NOMO-1 treated with DMSO at 0.1 percent for 48 hours (cell line): Measurements from ENCODE around the gene COL7A1.
"Not testable (repeated sequence)": the region's sequence is repeated elsewhere in the genome, so short reads cannot be mapped to it uniquely, and the experiment has no call there.

ENCODE experiments used
- DNase-seq: peaks from one replicate; lab custom pipeline; 2025; ENCODE audit not compliant: unreplicated experiment; lab: John Stamatoyannopoulos, UW

The COL7A1 gene

DNA sequence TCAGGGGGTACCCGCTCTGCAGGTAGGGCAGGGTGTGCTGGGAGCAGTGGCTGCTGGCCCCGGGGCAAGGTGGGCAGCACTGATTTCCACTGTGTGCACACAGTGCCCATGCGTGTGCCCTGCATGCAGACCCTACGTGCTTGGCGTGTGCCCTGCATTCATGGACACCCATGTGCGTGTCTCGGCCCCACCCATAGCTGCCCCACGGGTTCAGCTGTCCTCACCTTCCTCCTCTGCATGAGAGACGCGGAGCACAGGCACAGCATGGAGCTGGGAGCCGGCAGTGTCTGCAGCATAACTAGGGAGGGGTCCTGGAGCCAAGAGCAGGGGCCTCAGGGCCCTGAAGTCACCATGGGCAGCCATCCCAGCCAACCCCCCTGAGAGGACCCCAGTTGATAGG lies 29.9 kb downstream of the COL7A1 start:
- DNase-seq: no peak

DNA sequence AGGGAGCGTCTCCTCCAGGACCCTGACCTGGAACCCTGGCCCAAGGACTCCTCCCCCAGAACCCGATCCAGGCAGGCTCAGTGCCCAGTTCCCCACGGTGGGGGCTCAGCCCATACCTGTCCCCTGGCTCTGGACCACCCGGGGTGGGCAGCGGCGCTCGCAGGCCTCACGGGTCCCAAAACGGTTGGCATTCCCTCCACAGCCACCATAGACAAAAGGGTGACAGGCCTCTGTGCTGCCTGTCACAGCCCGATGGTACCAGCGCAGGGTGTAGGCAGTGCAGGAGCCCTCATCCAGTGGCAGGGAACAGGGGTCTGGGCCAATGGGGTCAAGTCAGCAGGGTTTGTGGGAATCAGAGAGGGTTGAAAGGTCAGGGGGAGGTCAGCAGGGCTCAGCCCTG lies 30.5 kb downstream of the COL7A1 start:
- DNase-seq: no peak

DNA sequence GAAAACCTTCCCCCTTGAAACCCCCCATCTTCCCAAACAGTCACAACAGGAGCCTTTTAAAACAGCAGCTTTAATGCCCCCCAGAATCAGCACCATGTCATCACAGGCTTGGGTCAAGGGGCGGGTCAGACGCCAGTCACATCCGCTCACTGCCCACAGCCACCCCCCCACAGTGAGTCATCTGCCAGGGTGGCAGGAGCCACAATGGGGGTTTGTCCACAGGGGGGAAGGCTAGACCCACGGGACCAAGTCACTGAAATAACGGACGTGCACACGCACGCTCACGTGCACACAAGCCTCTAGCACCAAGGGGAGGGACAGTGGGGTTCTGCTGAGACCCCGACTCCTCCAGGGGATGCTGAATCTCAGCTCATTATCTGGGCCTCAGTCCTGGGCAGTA lies 31.1 kb downstream of the COL7A1 start:
- DNase-seq: peak; percentile 73

DNA sequence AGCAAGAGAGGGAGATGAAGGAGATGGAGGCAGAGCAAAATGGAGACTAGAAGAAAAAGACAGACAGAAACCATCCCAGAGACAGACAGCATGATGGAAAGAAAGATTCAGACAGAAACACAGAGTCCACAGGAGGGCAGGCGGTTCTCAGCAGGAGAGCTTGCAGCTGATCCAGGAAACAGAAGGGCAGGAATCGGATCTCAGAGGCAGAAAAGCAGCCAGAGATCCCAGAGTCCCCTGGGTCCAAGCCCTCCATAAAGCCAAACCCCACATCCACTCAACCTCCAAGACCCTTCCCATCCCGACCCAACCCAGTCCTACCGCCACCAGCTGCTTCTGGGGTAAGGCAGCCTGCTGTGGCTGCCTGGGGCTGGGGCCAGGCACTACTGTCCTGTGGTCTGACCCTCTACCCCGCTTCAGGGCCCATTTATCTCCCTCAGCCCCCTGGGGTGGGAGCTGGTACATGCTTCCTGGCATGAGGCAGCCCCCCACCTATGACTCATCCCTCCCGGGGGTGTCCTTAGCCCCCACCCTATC lies 31.7 kb downstream of the COL7A1 start, which contains the start of gene UCN2:
Gene UCN2 (minus strand): TSS at position 400 of the 537 bp plus-strand sequence. CDS start 657 bp downstream, outside the sequence.
- no peak for DNase-seq

DNA sequence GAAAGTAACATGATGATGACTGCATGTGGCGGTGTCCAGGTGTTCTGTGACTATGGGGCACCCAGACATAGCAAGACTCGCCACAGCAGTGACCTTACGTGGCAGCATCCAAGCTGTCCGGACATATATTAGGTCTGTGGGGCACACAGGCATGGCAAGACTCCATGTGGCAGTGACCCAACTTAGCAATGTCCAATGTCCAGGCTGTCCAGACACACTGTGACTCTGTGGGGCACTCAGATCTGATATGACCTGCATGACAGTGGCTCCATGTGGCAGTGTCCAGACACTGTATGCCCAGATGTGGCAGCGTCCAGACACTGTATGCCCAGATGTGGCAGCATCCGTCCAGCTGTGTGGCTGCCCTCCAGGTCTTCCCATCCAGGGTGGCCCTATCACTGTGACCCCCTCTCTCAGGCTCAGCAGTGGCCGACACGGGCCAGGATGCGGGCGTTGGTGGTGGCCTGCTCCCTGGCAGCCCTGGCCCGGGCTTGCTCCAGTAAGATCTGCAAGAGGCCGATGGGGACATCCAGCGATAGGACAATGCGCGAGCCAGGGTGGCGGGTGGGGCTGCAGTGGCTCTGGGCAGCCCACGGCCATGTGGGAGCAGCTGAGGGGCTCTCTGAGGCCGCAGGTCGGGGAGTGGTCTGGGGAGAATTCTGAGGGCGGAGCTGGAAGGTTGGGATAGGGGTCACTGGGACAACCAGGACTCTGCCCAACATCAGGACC lies 32.6 kb downstream of the COL7A1 start:
- DNase-seq: no peak

DNA sequence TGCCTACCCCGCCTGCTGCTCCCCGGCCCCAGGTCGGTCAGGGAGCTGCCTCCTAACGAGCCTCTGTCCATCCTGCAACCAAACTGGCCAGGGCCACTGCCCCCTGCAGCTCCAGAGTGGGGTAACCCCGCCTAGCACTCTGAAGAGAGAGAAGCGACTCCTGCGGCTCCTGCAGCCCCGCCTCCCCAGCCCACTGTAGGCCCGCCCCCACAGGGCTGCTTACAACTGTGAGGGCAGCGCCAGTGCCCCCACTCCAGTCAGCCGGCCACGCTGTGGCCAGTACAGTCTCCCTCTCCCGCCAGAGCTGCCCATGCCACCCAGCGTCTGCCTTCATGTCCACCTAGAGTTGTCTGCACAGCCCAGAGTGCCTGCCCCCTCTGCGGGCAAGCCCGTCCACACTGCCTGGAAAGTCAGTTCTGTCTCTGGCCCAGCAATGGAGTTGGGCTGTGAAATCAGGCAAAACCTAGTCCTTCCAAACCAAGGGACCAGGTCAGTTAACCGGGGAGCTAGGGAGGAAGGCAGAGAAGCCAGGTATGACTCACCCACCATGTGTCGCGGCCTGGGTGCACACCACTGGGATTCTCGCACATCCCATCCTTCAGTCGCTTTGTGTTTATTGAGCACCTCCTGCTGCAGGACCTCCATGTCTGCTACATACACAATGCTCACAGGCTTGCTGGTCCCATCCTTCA lies 33.9 kb downstream of the COL7A1 start:
- peak; percentile 62 for DNase-seq

DNA sequence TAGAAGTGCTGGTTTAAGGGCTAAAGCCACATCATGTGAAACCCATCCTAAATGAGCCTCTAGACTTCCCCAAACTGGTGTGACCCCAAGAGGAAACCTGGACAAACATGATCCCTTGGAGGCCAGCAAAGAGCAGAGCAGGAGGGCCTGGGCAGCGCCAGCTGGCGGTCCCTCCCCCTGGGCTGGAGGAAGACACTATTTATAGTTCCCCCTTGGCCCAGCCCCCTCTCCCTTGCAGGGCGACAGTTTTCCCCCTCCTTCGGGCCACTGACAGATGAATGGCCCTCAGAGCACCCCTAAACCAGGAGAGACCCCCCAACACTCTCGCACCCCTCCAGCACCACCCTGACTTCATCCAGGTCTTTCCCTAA lies 34.5 kb downstream of the COL7A1 start:
- no peak for DNase-seq

DNA sequence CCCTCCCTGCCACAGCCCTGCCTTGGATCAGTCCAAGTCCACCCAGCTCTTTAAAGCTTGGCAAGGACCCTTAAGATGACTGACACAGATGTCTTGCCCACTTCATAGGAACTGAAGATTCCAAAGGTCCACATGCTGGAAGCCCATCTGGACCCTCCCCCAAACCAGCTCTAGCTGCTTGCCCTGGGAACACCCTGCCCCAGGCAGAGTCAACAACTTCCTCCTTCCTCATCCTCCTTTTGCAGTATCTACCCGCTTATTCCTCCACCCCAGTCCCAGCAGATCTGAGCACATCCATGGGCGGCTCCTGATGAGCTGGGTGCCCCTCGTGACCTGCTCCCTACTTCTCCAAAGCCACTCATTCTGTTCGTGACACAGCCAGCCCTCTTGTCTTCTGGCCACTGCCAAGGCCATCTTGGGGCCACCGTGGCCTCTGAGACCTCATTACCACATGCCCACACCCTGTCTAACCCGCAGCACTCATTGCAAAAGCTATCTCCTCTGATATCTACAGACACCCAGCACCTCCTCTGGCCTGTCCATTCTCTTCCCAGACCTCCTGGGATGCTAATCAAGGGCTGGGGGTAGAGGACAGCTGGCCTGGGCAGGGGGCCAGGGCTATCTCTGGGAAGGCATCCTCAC lies 36.5 kb downstream of the COL7A1 start:
- peak; percentile 48 for DNase-seq

DNA sequence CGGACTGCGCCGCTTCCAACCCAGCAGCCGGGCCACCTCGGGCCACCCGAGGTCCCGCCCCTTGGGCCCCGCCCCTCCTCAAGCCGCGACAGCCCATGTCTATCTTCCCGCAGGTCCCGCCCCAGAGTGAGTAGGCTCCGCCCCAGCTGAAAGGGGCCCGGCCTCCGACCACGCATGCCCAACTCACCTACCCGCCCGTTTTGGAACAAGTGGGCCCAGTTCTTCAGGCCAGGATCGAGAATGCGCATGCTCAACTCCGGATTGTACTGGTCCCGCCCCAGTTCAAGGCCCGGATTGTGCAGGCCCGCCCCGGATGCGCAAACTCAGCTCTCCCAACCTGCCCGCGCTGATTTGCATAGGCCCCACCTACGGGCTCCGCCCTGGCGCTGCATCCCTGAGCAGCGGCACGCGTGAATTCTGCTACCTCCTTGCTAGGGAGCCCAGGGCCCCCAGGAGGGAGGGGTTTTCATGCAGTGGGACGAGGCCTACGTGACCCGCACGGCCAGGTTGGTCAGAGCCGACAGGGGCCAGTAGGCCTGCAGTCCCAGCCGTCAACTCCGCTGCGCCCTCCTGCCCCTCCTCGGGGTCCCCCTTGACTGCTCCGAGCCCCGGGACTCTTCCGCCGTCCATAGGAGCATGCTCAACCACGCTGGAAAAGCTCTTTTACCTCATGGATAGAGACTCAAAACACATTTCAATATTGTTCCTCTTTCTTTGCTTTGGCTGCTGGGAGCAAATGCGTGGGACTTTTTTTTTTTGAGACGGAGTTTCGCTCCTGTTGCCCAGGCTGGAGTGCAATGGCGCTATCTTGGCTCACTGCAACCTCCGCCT lies 38.1 kb downstream of the COL7A1 start, which contains the start of gene PFKFB4:
Gene PFKFB4 (minus strand): TSS at position 8 of the 831 bp plus-strand sequence. CDS start 26 bp downstream, outside the sequence.
- DNase-seq: peak; percentile 99

DNA sequence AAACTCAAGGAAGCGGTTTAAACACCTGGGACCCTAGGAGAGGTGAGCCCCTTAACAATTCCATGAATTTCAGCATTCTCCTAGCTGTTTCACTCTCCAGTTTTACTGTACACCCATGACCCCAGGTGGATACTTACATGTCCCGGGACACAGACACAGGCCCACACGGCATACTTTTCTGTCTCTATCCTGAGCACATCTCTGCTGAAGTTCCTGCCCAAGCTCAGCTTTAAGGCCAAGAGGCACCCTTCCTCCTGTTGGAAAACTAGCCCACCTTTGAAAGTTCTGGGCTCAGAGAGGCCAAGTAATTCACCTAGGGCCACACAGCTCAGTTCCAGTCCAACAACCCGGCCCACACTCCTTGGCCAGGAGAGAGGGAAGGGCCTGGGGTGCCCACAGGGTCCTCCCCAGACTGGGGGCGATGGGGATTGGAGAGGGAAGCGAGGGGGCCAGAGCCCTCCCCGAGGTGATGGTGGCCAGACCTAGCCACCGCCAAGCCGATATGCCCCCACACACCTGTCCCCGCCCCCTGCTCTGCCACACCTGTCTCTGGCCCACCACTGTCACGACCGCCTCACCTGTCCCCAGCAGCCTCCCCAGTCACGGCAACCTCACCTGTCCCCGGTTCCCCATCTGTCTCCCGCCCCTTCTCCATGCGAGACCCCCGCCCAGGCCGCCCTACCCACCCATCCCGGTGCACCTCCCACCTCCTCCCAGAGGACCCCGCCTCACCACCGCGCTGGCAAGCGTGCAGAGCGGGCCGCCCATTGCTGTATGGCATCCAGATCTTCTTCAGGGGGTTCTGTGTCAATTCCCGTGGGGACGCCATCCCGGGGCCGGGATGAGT lies 39.0 kb downstream of the COL7A1 start:
- DNase-seq: peak; percentile 5

DNA sequence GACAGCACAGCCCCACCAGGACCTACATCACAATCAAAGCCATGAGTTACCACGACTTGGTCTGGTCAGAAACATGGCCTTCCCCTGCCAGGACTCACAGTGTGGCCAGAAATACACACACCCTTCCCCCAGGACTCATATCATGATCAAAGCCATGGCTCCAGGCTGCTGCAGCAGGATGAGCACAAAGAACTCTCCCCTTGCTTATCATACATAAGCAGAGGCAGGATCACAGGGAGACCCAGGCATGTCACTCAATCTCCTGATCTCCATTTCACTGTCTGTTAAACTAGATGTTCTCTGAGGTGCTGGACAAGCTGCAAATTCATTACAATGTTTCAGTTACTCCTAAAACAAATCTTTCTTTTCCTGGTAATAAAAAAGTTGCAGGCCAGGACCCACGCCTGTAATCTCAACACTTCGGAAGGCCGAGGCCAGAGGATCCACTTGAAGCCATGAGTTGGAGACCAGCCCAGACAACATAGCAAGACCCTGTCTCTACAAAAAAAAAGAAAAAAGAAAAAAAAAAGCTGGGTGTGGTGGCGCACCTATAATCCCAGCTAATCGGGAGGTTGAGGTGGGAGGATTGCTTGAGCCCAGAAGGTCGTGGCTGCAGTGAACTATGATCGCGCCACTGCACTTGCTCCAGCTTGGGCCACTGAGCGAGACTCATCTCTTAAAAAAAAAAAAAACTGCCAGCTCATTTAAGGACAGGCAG lies 39.7 kb downstream of the COL7A1 start:
- no peak for DNase-seq

DNA sequence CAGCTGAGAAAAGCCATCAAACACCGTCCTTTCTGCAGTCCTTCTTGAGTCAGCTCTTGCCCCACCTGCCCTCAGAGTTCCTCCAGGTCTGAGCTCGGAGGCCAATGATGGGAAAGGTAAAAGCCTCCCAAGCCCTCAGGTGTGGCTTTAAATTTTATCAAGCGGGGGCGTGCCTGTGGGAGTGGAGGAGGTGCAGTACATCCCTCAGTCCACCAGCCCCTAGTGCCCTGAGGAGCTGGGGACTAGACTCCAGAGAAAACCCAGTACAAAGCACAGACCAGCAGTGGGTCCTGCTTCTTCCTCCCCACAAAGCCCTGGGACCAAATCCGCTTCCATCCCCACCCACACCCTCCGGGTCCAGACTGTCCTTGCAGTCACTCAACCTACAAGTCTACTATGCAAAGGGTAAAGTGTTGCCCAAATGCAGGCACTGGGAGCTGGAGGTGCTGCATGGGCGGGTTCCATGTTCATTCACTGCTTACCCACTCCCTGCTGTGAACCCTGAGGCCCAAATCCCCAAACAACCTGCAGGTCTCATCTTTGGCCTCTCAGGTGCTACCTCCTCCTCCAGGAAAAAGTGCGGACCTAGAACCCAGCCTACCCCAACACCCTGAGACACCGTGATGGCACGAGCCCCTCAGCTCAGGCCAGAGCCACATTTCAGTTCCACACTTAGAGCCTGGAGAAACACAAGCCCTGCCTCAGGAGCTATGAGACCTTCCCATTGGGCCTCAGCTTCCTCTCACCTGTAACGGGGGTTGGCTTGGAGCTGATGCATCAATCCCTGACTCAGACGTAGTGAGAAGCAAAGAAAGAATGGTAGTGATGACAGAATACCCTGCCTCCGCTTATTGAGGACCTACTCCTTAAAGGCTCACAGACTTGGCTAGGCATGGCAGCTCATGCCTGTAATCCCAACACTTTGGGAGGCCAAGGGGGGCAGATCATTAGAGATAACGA lies 41.0 kb downstream of the COL7A1 start:
- no peak for DNase-seq

DNA sequence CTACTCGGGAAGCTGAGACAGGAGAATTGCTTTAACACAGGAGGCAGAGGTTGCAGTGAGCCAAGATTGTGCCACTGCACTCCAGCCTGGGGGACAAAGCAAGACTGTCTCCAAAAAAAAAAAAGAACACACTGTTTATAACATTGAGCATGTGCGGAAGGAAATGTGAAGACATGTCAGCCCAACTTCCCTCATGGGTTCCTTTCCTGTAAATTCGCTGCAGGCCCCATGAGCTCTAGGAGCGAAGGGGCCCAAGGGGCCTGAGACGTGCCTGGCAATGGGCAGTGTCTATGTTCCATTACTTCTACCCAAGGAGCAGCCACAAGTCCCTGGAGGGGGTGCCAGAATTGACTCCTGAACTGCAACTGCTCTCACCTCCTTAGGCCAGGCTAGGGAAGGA lies 41.8 kb downstream of the COL7A1 start:
- no peak for DNase-seq

DNA sequence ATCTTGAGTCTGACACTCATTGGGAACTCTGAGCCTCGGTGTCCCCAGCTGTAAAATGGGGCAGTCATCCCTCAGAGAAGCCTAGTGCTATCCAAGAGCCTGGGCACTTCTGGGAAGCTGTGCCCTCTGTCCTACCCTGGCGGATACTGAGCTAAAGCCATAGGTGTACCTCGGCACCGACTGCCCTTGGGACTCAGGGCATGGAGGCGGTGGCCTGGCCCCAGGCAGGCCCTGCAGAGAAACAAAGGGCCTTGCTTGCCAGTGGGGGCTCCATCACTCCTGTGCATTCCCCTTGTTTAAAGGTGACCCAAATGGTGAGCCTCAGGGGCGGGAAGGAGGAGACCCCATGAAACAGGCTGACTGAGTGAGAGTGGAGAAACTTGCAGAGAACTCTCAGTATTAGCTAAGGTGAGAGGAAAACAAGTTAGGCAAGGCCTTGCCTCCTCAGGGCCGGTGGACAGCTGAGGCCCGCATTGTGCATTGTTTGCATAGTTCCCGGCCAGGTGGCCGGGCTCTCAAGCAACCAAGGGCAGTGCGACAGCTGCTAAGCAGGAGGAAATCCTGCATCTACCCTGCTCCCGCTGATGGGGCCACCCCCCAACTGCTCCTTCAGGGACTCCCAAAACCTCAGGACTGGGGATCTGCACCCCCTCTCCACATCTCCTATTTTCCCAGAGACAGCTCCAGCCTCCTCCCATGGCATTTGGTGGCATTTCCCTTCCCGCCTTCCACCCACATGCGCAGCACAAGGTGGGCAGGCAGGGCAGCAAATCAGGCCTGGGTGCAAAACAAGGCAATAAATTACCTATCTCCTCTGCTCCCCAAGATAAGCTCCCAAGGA lies 42.8 kb downstream of the COL7A1 start:
- no peak for DNase-seq

DNA sequence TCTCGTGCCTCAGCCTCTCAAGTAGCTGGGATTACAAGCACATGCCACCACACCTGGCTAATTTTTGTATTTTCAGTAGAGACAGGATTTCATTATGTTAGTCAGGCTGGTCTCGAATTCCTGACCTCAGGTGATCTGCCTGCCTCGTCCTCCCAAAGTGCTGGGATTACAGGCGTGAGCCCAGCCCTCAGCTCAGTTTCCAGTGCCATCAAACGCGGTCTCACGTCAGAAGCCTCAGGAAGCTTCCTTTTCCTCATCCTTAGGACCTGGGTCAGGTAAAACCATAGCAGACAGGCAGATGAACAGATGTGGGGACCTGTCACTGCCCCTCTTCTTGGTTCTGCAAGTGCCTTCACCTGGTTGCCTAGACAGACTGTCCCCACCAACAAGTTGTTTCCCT lies 43.5 kb downstream of the COL7A1 start:
- DNase-seq: not testable (repeated sequence)

DNA sequence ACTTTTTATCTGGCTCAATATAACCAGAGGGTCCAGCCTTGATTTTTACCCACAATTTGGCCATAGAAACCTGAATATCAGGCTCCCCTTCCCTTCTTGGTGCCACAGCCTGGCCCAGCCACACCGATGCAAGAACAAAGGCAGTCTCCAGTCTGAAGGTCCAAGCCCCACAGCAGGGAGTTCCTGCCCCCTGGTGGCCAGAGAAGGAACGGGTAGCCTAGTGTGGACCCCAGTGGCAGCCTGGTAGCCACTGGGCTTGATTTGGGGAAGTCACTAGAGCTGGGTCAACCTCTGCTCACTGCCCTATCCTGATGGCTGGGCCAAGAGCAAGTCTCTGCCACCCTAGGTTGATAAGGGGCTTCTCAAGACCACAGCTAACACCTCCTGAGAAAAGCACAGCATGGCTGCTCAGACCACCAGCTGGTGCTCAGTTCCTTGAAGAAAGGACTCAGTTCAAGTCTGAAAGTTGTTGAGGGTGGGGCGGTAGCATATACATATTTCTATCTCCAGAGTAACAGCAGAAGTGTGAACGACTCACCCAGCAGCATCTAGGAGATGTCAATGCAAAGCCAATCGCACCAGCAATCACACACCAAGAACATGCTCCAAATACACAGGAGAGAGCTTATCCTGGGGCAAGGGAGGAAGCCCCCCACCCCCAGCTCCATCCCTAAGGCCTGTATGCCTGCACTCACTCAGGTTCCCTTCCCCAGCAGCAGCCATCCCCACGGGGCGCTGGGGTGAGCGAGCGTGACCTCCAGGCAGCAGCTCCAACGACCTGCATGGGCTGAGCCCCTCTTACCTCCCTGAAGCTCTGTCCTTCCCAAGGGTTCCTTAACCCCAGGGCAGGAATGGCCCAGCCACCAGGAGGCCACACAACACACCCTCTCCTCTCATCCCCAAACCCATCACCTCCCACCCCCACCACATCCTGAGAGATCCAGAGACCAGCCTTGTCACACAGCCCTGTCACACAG lies 46.1 kb downstream of the COL7A1 start:
- peak; percentile 88 for DNase-seq
